ENCODE results near the gene PFDN6. TPM values are rescaled to one million over a fixed set of nuclear protein-coding genes. Genes with fewer than 3 reads are reported as not detected.

The PFDN6 gene
- total and polyA plus RNA-seq, 8 donors: 9.7 to 119 (median 19.0) TPM

DNA sequence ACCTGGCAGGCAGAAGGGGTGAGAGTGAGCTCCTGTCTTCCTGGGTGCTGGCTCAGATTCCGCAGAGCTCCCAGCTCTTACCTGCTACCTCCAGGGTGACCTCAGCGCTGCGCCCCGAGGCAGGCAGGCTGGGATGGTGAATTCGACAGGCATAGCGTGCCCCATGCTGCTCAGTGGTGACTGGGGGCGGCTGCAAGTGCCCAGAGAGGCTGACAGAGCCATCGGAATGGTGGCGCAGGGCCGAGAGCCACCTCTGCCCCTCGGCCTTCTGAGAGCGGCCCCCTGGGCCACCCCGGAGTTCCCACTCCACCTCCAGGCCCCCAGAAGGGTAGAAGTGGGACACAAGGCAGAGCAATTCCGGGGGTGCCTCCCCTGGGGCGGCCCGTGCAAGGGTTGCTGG is 14.8 kb downstream of the PFDN6 start:
- Histone ChIP-seq H3K4me3 (no peak overlapping the region), H3K27ac (no peak overlapping the region), H3K9me3 (no peaks in the 10 kb centered on the region), H3K27me3 (no peaks in the 10 kb centered on the region), H3K4me1 (peaks cover 0 to 11% (median 0%) of the 10 kb centered on the region in 3 donors), H3K36me3 (peaks cover 0 to 9% (median 0%) of the 10 kb centered on the region in 3 donors)
- FAIRE-seq (no peak), DNase-seq (peak in 1 of 6 donors; percentile 63), ATAC-seq (no peak)
- TF ChIP-seq, protein P1, sequence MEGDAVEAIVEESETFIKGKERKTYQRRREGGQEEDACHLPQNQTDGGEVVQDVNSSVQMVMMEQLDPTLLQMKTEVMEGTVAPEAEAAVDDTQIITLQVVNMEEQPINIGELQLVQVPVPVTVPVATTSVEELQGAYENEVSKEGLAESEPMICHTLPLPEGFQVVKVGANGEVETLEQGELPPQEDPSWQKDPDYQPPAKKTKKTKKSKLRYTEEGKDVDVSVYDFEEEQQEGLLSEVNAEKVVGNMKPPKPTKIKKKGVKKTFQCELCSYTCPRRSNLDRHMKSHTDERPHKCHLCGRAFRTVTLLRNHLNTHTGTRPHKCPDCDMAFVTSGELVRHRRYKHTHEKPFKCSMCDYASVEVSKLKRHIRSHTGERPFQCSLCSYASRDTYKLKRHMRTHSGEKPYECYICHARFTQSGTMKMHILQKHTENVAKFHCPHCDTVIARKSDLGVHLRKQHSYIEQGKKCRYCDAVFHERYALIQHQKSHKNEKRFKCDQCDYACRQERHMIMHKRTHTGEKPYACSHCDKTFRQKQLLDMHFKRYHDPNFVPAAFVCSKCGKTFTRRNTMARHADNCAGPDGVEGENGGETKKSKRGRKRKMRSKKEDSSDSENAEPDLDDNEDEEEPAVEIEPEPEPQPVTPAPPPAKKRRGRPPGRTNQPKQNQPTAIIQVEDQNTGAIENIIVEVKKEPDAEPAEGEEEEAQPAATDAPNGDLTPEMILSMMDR (IDR thresholded peaks at IDR 0.05): no peak
- 85% methylated on average over 16 of the region's 16 CpGs for WGBS, 2 donors
- intact Hi-C loops (cut with DNase I): no loop called here

DNA sequence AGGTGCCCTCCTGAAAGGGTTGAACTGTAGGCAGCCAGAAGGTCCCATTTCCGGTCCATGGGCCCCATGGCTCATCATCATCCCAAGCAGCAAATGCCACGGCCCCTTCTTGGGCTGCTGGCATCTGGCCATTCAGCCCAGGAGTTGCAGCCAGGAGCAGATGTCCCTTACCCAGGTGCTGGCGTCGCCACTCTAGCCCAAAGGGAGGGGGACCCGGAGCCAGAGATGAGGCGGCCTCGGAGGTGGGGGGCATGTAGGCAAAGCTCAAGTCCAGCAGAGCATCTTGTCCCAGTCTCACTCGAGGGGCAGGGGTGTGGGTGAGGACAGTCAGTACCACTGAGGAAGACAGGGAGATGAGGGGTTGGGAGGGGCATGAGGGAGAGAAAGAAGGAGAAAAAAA is 15.7 kb downstream of the PFDN6 start:
- Histone ChIP-seq H3K36me3 (peaks cover 0 to 9% (median 0%) of the 10 kb centered on the region in 3 donors), H3K4me3 (no peak overlapping the region), H3K27me3 (no peaks in the 10 kb centered on the region), H3K9me3 (no peaks in the 10 kb centered on the region), H3K27ac (no peak overlapping the region), H3K4me1 (peaks cover 0 to 9% (median 0%) of the 10 kb centered on the region in 3 donors)
- FAIRE-seq (no peak), DNase-seq (peak in 2 of 6 donors; percentile 39 to 64), ATAC-seq (no peak)
- intact Hi-C loops (cut with DNase I): no loop called here
- TF ChIP-seq, protein P1 (IDR thresholded peaks at IDR 0.05): no peak
- 56 to 61% methylated on average over 8 of the region's 8 CpGs for WGBS, 2 donors

DNA sequence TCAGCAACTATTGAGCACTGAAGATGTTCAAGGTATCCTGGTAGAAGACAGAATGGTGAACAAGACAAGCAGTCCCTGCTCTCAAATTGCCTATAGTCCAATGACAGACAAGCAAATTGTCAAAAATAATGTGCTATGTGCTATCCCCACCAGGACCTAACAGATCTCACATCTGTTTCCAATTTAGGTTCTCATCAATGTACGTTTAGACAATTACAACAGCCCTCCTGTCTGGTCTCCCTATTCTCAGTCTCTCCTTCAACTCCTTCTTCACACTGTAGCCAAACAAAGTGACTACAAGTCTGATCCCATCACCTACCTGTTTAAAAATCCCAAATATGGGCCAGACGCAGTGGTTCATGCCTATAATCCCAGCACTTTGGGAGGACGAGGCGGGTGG is 17.0 kb downstream of the PFDN6 start:
- ATAC-seq (no peak), FAIRE-seq (no peak), DNase-seq (no peak)
- H3K4me3 ChIP-seq: no peak overlapping the region
- peaks cover 0 to 9% (median 0%) of the 10 kb centered on the region in 3 donors for H3K36me3 ChIP-seq
- peaks cover 0 to 7% (median 0%) of the 10 kb centered on the region in 3 donors for H3K4me1 ChIP-seq
- no peak overlapping the region for H3K27ac ChIP-seq
- intact Hi-C loops (cut with DNase I): no loop called here
- H3K27me3 ChIP-seq: no peaks in the 10 kb centered on the region
- TF ChIP-seq, protein P1 (IDR thresholded peaks at IDR 0.05): no peak
- H3K9me3 ChIP-seq: no peaks in the 10 kb centered on the region
- 84 to 95% methylated on average over 4 of the region's 4 CpGs for WGBS, 2 donors

DNA sequence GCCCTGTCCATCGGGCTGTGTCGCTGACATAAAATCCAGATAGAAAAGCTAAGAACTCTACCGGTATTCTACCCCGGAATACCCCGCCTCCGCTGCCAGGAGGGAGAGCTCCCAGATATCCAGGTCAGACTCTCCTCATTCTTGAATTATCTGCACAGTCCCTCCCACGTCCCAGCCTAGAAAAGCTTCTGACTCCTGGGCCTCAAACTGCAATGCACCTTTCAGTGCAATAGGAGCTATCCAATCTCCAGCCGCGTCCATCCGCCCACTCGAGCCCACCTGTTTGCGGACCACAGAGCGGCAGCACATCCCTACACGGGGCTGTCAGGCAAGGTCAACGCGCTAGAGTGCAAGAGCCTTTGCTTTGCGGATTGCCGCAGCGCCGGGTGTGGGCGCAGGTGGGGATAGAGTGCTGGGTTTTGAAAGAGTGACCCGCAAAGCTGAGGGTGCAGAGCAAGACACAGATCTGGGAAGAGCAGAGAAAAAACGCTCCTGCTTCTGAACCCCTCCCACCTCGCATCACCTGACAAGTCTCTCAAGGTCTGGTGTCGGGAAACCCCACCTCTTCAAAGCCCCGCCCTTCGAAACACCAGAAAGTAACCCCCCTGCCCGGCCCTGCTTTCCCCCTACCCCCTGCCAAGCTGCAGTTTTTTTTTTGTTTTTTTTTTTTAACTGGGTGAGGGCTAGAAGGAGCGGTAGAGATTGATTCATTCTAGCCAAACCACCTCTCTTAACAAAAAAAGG is 23.1 kb downstream of the PFDN6 start:
- Histone ChIP-seq H3K27ac (peak overlapping the region; percentile 80 to 97 (median 92)), H3K4me1 (peaks cover 6 to 32% (median 10%) of the 10 kb centered on the region in 3 donors), H3K36me3 (no peaks in the 10 kb centered on the region), H3K4me3 (peak overlapping the region; percentile 65 to 89 (median 82)), H3K9me3 (no peaks in the 10 kb centered on the region), H3K27me3 (no peaks in the 10 kb centered on the region)
- 1 to 3% methylated on average over 29 of the region's 29 CpGs for WGBS, 2 donors
- DNase-seq: peak; percentile 74 to 92 (median 80)
- no peak for FAIRE-seq
- peak; percentile 57 to 75 (median 70) for ATAC-seq
- intact Hi-C loops (cut with DNase I): no loop called here
- TF ChIP-seq, protein P1 (IDR thresholded peaks at IDR 0.05): no peak

Data from pancreas (tissue), 10 donors.